AG09309 (cell line): ENCODE results near the gene ADAMTS17.
"Not testable (repeated sequence)": the region's sequence is repeated elsewhere in the genome, so short reads cannot be mapped to it uniquely, and the experiment has no call there.

Experiments used
- DNase-seq: peaks from one replicate; pipeline ENCODE4 v3.0.0-alpha.2; 2010; ENCODE audit warnings: low read depth
- H3K4me3 ChIP-seq: 2 replicates; pipeline ENCODE4 v1.5.1; 2011; ENCODE audit warnings: mild to moderate bottlenecking, low read depth, low read length, moderate library complexity; ENCODE audit not compliant: control insufficient read depth
- TF ChIP-seq, protein P1 (sequence below): IDR thresholded peaks from 2 replicates; pipeline ENCODE4 v1.5.1; 2011; ENCODE audit warnings: mild to moderate bottlenecking, low read depth, low read length, inconsistent platforms; ENCODE audit not compliant: insufficient read depth, control insufficient read depth; ENCODE audit errors: missing control alignments

ADAMTS17 gene

DNA sequence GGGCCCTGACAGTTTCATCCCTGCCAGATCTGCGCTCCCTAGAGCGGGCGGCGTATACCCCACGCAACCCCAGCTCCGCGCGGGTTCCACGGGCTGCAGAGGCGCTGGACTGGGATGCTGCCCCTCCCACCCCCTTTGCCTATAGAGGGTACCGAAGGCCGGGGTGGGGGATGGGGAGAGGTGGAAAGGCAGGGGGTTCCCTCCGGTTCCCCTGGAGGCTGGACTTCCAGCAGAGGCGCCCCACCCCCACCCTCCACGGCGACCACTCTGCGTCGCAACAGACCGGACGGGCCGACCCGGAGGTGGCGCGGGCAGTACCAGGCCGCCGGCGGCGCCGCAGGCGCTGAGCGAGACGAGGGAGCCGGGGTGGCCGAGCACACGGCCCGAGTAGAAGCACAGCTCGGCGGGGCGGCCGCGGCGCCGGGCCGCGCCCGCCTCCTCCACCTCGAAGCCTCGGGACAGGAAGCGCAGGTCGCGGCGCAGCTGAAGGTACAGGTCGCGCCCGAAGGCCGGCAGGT lies 995 bp downstream of the ADAMTS17 start:
- H3K4me3 ChIP-seq = no peak overlapping the region
- DNase-seq = no peak
- TF ChIP-seq, protein P1, sequence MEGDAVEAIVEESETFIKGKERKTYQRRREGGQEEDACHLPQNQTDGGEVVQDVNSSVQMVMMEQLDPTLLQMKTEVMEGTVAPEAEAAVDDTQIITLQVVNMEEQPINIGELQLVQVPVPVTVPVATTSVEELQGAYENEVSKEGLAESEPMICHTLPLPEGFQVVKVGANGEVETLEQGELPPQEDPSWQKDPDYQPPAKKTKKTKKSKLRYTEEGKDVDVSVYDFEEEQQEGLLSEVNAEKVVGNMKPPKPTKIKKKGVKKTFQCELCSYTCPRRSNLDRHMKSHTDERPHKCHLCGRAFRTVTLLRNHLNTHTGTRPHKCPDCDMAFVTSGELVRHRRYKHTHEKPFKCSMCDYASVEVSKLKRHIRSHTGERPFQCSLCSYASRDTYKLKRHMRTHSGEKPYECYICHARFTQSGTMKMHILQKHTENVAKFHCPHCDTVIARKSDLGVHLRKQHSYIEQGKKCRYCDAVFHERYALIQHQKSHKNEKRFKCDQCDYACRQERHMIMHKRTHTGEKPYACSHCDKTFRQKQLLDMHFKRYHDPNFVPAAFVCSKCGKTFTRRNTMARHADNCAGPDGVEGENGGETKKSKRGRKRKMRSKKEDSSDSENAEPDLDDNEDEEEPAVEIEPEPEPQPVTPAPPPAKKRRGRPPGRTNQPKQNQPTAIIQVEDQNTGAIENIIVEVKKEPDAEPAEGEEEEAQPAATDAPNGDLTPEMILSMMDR = no peak

DNA sequence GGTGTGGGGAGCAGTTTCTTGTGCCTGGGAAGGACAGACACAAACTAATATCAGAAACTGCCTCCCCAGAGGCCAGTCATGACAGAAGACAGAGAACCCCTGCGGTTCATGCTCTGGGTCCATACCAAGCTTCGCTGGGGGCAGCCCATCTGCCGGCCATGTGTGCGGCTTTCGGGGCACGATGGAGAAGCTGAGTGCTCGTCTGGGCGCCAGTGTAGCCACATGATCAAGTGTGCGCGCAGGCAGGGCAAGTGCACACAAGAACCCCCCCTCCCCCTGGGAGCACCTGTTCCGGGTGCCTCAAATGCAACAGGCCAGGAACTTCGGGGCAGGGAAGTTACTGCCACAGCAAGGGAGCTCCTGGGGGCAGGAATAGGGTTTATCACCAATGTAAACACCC lies 1.8 kb downstream of the ADAMTS17 start:
- DNase-seq = no peak
- H3K4me3 ChIP-seq = no peak overlapping the region
- TF ChIP-seq, protein P1 = no peak

DNA sequence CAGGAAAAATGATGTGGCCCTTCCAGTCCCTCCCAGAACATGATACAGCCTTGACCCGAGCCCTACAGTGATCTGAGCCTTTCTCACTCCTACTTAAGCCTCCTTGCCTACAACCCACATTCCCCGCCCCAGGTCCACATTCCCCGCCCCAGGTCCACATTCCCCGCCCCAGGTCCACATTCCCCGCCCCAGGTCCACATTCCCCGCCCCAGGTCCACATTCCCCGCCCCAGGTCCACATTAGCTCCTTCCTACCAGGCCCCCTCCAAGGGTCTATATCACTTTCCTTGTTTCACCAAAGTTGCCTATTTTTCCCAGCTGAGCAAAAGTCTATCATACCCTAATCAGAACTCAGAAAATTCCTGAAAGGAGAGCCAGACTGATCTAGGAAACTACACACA lies 2.3 kb downstream of the ADAMTS17 start:
- not testable (repeated sequence) for H3K4me3 ChIP-seq, DNase-seq

DNA sequence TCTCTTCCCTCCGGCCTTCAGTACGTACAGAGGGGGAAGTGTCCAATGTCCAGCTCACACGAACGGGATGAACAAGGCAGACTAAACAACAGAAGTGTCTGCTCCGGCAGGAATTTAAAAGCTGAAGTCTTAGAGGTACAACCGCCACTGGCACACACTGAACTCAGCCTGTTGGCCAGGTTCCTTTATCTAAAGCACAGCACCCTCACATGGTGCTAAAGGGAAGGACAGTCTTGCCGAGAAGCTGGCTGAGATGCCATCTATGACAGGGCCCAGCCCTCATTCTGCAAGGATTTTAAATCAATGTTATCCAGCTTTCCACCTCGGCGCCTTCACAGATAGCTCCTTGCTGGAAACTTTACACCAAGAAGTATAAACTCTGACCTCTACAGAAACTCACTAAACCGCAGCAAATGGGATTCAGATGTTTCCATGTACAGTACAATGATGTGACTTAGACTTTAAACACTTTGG lies 2.8 kb downstream of the ADAMTS17 start:
- TF ChIP-seq, protein P1 = peak; percentile 64
- peak; percentile 32 for DNase-seq
- no peak overlapping the region for H3K4me3 ChIP-seq

DNA sequence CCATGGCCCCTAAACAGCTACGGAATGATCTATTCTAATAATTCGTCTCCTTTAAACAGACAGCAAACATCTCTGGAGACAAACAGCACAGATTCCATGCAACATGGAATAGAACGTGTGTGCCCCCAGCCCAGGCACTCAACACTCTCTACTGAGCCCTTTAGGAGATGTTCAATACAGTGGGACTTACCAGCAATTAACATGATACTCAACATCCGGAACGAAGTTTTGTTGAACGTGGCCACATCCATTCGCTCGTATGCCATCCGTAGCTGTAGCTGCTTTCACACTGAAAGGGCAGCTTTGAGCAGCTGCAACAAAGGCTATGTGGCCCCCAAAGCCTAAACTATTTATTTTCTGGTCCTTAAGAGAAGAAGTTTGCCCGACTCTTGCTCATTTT lies 3.5 kb downstream of the ADAMTS17 start:
- H3K4me3 ChIP-seq = no peak overlapping the region
- no peak for DNase-seq
- TF ChIP-seq, protein P1 = no peak

DNA sequence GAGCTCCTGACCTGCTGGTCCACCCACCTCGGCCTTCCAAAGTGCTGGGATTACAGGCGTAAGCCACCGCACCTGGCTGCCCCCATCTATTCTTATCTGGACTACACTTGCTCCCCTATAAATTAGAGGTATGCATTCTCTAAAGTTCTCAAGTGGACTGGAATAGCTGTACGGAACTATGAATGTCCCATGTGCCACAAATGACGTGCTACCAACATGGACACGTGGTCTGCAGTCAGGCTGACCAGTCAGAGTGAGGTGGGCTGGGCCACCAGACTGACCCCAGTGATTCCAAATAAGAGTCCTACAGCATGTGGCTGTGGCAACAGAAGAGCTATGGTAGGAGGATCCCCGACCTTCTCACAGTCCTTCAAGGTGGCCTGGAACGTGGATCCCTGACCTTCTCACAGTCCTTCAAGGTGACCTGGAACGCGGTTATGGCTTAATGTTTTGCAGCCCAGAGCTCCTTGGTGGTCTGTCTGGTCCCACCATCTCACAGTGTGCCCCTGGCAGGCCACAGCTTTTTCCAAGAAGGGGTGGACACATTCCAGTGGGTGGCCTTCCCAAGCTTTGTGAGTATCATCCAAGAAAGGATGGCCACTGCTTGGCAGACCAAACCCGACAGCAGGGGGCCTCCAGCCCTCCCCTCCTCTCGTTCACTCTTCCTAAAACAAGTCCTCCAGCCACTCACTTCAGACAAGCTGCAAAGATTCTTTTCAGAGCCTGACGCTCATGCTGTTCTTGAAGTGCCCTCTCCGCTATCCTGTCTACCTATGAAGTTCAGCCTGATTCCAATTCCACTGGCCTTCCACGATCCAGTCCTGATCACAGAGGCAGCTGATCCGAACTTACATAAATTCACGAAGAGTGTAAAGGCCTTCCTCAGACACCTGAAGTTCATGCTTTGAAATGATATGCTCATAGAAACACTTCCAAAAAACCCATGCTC lies 4.4 kb downstream of the ADAMTS17 start:
- no peak overlapping the region for H3K4me3 ChIP-seq
- DNase-seq = no peak
- TF ChIP-seq, protein P1 = no peak

DNA sequence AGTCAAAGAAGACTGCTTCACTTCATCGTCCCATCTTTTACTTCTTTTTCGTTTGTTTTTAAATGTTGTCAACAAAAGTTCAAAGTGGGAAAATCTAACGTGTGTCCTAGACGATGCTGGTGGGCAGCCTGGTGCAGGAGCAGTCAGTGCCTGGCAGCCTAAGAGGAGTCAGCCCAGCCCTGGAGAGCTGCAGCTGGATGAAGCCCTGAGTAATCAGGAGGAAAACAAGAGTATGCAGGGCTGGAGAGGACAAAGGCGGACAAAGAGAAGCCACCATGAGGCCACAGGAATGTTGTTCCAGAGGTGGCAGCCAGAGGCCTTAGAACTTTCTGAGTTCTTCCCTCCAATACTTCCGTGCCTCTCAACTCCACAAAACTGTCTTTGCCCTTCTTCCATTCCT lies 5.7 kb downstream of the ADAMTS17 start:
- no peak overlapping the region for H3K4me3 ChIP-seq
- no peak for DNase-seq
- TF ChIP-seq, protein P1 = no peak
